Tibial nerve (tissue), 4 donors: ENCODE results near the gene IDH3A. TPM values are rescaled to one million over a fixed set of nuclear protein-coding genes. Genes with fewer than 3 reads are reported as not detected.

Experiments
- DNase-seq, 2 donors: peaks; one replicate each; pipeline ENCODE4 v3.0.0-alpha.2; 2019; ENCODE audit warnings: low spot score in 2 of 2
- H3K27ac ChIP-seq, 4 donors: fragments of 200-600 bp; sonication (generic) in 3 of 4; one replicate each; pipeline ENCODE4 v1.5.1; 2017 to 2019; ENCODE audit warnings: mild to moderate bottlenecking in 1 of 4
- H3K27me3 ChIP-seq, 2 donors: fragments of 200-600 bp; sonication (generic) in 1 of 2; one replicate each; pipeline versions ENCODE4 v1.5.1 to v1.6.0; 2017 to 2019
- H3K36me3 ChIP-seq, 3 donors: fragments of 200-600 bp; sonication (generic); one replicate each; pipeline ENCODE4 v1.5.1; 2018 to 2019
- H3K4me1 ChIP-seq, 4 donors: fragments of 200-600 bp; sonication (generic) in 3 of 4; one replicate each; pipeline ENCODE4 v1.5.1; 2017 to 2019
- H3K4me3 ChIP-seq, 4 donors: fragments of 200-600 bp; sonication (generic) in 3 of 4; one replicate each; pipeline ENCODE4 v1.5.1; 2017 to 2019; ENCODE audit warnings: mild to moderate bottlenecking in 1 of 4, moderate library complexity in 1 of 4
- H3K9me3 ChIP-seq, 4 donors: fragments of 200-600 bp; sonication (generic) in 3 of 4; one replicate each; pipeline ENCODE4 v1.5.1; 2017 to 2019
- EP300 ChIP-seq, 2 donors: sonication (generic); formaldehyde crosslinking; IDR thresholded peaks; one replicate each; pipeline ENCODE4 v1.6.1; 2017; ENCODE audit warnings: antibody characterized with exemption in 2 of 2, mild to moderate bottlenecking in 1 of 2
- POLR2A ChIP-seq, 2 donors: fragments of 450-650 bp; IDR thresholded peaks; one replicate each; pipeline ENCODE4 v1.6.1; 2017; ENCODE audit warnings: antibody characterized with exemption in 2 of 2, mild to moderate bottlenecking in 2 of 2, moderate library complexity in 2 of 2
- WGBS, 2 donors: methylation state at CpG; one replicate each; pipeline ENCODE4 v1.1.5; 2018; 5-methylcytosine and 5-hydroxymethylcytosine counted together
- total RNA-seq, 4 donors: library from RNA; depleted of rRNA; stranded (reverse); fragments of >200 nt; gene quantifications; one replicate each; pipeline ENCODE4 v1.1.0, GENCODE V29; 2016
- TF ChIP-seq, protein P1 (sequence below), 5 experiments: fragments of 200-600 bp in 3 of 5; fragments of 450-650 bp in 2 of 5; sonication (generic) in 3 of 5; IDR thresholded peaks; one replicate each; pipeline ENCODE4 v1.5.1; 2016 to 2019; ENCODE audit warnings: antibody characterized with exemption in 5 of 5, mild to moderate bottlenecking in 3 of 5, moderate library complexity in 2 of 5

Gene IDH3A
- total RNA-seq, 4 donors from 2014 or later, result 46.9 to 70.7 (median 63.4) TPM

DNA sequence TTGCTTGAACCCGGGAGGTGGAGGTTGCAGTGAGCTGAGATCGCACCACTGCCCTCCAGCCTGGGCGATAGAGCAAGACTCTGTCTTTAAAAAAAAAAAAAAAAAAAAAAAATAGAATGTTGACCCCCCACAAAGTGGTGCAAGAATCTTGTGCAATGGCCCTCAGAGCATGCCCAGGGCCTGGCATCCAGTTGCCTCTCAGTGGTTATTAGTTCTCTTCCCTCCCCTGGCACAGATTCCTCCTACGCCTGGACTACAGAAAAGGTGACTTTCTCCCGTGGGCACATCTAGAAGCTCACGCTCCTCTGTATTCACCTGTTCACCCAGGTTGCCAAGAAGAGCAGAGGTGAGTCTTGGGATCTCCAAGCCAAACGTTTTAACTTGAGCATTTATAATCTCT is 48.5 kb downstream of the IDH3A start:
- TF ChIP-seq, protein P1, sequence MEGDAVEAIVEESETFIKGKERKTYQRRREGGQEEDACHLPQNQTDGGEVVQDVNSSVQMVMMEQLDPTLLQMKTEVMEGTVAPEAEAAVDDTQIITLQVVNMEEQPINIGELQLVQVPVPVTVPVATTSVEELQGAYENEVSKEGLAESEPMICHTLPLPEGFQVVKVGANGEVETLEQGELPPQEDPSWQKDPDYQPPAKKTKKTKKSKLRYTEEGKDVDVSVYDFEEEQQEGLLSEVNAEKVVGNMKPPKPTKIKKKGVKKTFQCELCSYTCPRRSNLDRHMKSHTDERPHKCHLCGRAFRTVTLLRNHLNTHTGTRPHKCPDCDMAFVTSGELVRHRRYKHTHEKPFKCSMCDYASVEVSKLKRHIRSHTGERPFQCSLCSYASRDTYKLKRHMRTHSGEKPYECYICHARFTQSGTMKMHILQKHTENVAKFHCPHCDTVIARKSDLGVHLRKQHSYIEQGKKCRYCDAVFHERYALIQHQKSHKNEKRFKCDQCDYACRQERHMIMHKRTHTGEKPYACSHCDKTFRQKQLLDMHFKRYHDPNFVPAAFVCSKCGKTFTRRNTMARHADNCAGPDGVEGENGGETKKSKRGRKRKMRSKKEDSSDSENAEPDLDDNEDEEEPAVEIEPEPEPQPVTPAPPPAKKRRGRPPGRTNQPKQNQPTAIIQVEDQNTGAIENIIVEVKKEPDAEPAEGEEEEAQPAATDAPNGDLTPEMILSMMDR (IDR thresholded peaks at IDR 0.05), result no peak
- H3K27me3 ChIP-seq, result no peaks in the 10 kb centered on the region
- H3K36me3 ChIP-seq, result no peaks in the 10 kb centered on the region
- H3K4me1 ChIP-seq, result peaks cover 0 to 3% (median under 1%) of the 10 kb centered on the region in 4 donors
- WGBS, 2 donors, result 72 to 82% methylated on average over 7 of the region's 7 CpGs
- no peak for DNase-seq
- H3K27ac ChIP-seq, result no peak overlapping the region
- no peak overlapping the region for H3K4me3 ChIP-seq
- H3K9me3 ChIP-seq, result no peaks in the 10 kb centered on the region

DNA sequence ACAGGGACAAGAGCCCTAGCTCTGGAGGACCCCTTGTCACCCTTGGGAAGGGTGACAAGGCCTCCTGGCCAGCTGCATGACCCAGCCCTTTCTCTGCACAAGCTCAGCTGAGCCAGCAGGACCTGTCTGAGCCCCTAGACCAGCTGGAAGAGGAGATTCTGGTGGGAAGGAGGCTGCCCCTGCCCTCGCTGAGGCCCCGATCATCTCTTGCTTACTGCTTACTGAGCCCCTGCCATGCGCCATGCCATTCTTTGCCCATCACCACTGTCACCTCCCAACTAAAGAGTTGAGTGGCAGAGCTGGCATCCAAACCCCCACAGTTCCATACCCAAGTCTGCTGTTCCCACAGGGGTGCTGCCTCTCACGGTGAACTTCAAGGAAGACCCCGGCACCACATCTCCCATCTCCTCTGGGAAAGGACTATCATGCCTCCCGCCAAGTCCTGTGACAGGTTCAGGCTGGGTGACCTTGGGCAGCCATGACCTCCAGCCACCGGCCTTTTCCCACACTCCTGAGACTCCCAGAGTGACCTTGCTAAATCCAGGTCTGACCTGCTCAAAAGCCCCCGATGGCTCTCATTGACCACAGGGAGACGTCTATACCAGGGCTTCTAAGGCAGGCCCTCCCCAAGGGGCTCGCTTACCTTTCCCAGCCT is 51.2 kb downstream of the IDH3A start:
- Histone ChIP-seq H3K4me1 (peaks cover 0 to 25% (median 5%) of the 10 kb centered on the region in 4 donors), H3K27me3 (no peaks in the 10 kb centered on the region), H3K36me3 (no peaks in the 10 kb centered on the region), H3K9me3 (no peaks in the 10 kb centered on the region), H3K4me3 (no peak overlapping the region), H3K27ac (no peak overlapping the region)
- TF ChIP-seq POLR2A (IDR thresholded peaks at IDR 0.05) (no peak), EP300 (IDR thresholded peaks at IDR 0.05) (no peak)
- TF ChIP-seq, protein P1 (IDR thresholded peaks at IDR 0.05), result no peak
- WGBS, 2 donors, result 93 to 96% methylated on average over 10 of the region's 10 CpGs
- DNase-seq, result no peak

DNA sequence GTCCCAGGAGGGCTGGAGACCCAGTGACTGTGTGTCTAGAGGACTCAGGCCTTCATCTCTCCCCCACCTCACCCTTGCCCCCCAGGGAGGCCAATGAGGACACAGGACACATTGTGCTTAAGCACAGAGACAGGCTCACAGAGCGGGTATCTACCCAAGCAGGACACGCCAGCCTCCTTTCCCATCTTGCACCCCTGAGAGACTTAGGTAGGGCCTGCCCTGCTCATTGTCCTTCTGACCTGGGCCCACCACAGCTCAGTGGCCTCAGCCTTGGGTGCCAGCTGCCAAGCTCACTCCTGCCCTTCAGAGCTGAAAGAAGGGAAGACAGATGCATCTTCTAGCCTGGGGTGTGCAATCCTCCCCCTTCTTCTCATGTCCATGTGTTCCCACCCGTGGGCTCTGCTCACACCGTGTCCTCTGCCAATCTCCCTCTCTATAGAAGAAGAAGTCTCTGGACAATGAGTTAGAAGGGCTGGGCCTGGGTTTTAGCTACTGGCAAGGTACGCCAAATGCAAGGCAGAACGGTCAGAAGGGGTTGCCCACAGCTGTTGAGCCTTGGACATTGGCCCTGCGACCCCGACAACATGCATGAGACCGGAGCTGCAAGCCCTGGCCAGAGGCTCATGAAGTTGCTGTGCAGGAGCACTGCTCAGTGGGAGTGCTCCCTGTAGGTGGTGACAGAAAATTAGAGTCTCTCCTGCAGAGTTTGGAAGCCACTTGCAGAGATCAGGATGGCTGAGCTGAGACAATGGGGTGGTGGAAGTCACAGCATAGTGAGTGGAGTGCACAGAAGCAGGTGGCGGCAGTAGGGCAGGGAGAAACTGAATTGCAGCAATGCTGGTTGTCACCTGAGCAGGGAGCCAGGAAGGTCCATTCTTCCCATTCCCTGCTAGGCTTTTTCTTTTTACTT is 52.4 kb downstream of the IDH3A start:
- DNase-seq, result no peak
- TF ChIP-seq POLR2A (IDR thresholded peaks at IDR 0.05) (no peak), EP300 (IDR thresholded peaks at IDR 0.05) (no peak)
- TF ChIP-seq, protein P1 (IDR thresholded peaks at IDR 0.05), result no peak
- WGBS, 2 donors, result 81 to 87% methylated on average over 10 of the region's 10 CpGs

DNA sequence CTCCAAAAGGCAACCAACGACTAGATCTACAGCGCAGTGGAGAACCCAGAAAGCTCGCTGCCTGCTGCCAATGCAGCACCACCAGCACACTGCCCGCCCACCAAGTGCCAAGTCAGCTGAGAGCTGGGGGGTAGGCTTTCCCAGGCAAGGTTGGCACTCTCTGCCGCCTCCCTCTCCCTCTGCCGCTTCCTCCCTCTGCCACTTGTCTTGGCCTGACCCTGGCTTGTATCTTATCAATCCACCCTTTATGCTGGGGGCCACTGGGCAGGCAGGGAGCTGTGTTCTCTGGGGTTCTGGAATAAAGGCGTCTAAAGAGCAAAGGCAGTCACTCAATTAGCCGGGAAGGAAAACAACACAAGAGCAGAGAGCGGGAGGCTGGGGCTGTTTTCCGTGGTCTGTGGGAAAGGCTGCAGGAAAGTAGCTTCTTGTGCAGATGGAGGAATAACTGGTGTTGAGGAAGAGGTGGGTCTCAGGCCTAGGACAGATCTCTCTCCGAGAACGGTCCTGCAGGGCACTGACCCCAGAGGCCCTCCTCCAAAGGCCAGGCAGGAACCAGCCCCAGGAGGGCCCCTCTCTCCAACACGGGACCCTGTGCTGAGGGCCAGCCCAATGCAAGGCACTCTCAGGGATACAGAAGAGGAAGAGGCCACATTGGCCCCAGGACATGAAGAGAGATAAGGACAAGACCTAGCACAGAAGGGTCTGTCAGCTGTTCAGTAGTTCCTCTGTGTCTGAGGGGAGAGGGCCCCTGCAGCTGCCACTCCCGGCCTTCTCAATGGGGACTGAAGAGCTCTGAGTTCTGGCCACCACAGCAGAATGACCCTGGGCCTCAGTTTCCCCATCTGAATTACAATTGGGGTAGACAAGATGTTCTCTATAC is 54.4 kb downstream of the IDH3A start:
- TF ChIP-seq, protein P1 (IDR thresholded peaks at IDR 0.05), result no peak
- TF ChIP-seq EP300 (IDR thresholded peaks at IDR 0.05) (peak in 1 of 2 donors; percentile 37), POLR2A (IDR thresholded peaks at IDR 0.05) (no peak)
- no peak overlapping the region for H3K4me3 ChIP-seq
- no peaks in the 10 kb centered on the region for H3K9me3 ChIP-seq
- 52 to 55% methylated on average over 14 of the region's 14 CpGs for WGBS, 2 donors
- no peaks in the 10 kb centered on the region for H3K36me3 ChIP-seq
- H3K4me1 ChIP-seq, result peaks cover 0 to 44% (median 12%) of the 10 kb centered on the region in 4 donors
- H3K27me3 ChIP-seq, result no peaks in the 10 kb centered on the region
- H3K27ac ChIP-seq, result peak overlapping the region; percentile 11 to 67 (median 44)
- DNase-seq, result no peak

More for the DNA sequence above, 52.4 kb downstream of the IDH3A start:
- H3K4me3 ChIP-seq, result no peak overlapping the region
- no peak overlapping the region for H3K27ac ChIP-seq
- no peaks in the 10 kb centered on the region for H3K9me3 ChIP-seq
- H3K36me3 ChIP-seq, result no peaks in the 10 kb centered on the region
- peaks cover 0 to 36% (median 9%) of the 10 kb centered on the region in 4 donors for H3K4me1 ChIP-seq
- no peaks in the 10 kb centered on the region for H3K27me3 ChIP-seq
